HG03439 (cell line): ENCODE measurements around the gene LHX4.

Experiments used
- ATAC-seq: cut with Tn5 transposase; IDR thresholded peaks from one replicate; pipeline ENCODE4 v1.9.1; 2021; ENCODE audit warnings: mild to moderate bottlenecking, moderate library complexity; ENCODE audit not compliant: unreplicated experiment

LHX4 gene

GRCh38 chr1:180224902-180225301, 5.2 kb upstream of the LHX4 start:
- no peak for ATAC-seq

GRCh38 chr1:180225403-180225802, 4.7 kb upstream of the LHX4 start:
- ATAC-seq, result no peak

- ATAC-seq, result no peak
Measured at GRCh38 chr1:180227861-180228647, 2.0 kb upstream of the LHX4 start.

- ATAC-seq, result peak; percentile 18
Measured at GRCh38 chr1:180228648-180229482, 1.2 kb upstream of the LHX4 start.

GRCh38 chr1:180230416-180230790, 339 bp downstream of the LHX4 start:
- no peak for ATAC-seq

- ATAC-seq, result no peak
Measured at GRCh38 chr1:180230791-180231505, 884 bp downstream of the LHX4 start.

GRCh38 chr1:180231506-180231921, 1.4 kb downstream of the LHX4 start:
- no peak for ATAC-seq

- no peak for ATAC-seq
Measured at GRCh38 chr1:180231936-180232335, 1.9 kb downstream of the LHX4 start.

- no peak for ATAC-seq
Measured at GRCh38 chr1:180232521-180233043, 2.5 kb downstream of the LHX4 start.

GRCh38 chr1:180233191-180234011, 3.3 kb downstream of the LHX4 start:
- no peak for ATAC-seq

- no peak for ATAC-seq
Measured at GRCh38 chr1:180234369-180235076, 4.5 kb downstream of the LHX4 start.

- no peak for ATAC-seq
Measured at GRCh38 chr1:180235077-180235501, 5.0 kb downstream of the LHX4 start.

GRCh38 chr1:180235502-180236239, 5.6 kb downstream of the LHX4 start:
- ATAC-seq, result no peak

- no peak for ATAC-seq
Measured at GRCh38 chr1:180236698-180237509, 6.8 kb downstream of the LHX4 start.

GRCh38 chr1:180237869-180238476, 7.9 kb downstream of the LHX4 start:
- no peak for ATAC-seq

- ATAC-seq, result no peak
Measured at GRCh38 chr1:180238675-180239074, 8.6 kb downstream of the LHX4 start.

- ATAC-seq, result no peak
Measured at GRCh38 chr1:180239145-180240096, 9.4 kb downstream of the LHX4 start.
